GM20000 (cell line): ENCODE data around the gene KCNQ1.
"Not testable (repeated sequence)": the region's sequence is repeated elsewhere in the genome, so short reads cannot be mapped to it uniquely, and the experiment has no call there.

Experiments used
- DNase-seq: peaks from one replicate; pipeline ENCODE4 v3.0.0; 2012; ENCODE audit warnings: low spot score
- CTCF ChIP-seq: IDR thresholded peaks from 2 replicates; pipeline ENCODE4 v1.5.1; 2012; ENCODE audit warnings: mild to moderate bottlenecking, control low read depth; ENCODE audit errors: extremely low read depth, missing control alignments

The KCNQ1 gene

GRCh38 chr11:2482204-2482603, 37.4 kb downstream of the KCNQ1 start:
- DNase-seq, result no peak
- TF ChIP-seq CTCF, result no peak

GRCh38 chr11:2482745-2483144, 37.9 kb downstream of the KCNQ1 start:
- TF ChIP-seq CTCF, result no peak
- DNase-seq, result no peak

GRCh38 chr11:2483426-2483825, 38.6 kb downstream of the KCNQ1 start:
- DNase-seq, result no peak
- no peak for TF ChIP-seq CTCF

- TF ChIP-seq CTCF, result no peak
- DNase-seq, result no peak
Measured at GRCh38 chr11:2484576-2485125, 39.8 kb downstream of the KCNQ1 start.

GRCh38 chr11:2488004-2488403, 43.2 kb downstream of the KCNQ1 start:
- DNase-seq, result no peak
- TF ChIP-seq CTCF, result no peak

- no peak for DNase-seq
- no peak for TF ChIP-seq CTCF
Measured at GRCh38 chr11:2489083-2489482, 44.3 kb downstream of the KCNQ1 start.

GRCh38 chr11:2497951-2498350, 53.1 kb downstream of the KCNQ1 start:
- DNase-seq, result not testable (repeated sequence)

- no peak for TF ChIP-seq CTCF
- no peak for DNase-seq
Measured at GRCh38 chr11:2498750-2499149, 53.9 kb downstream of the KCNQ1 start.
